Measurements from ENCODE around the gene RIC1. TPM values are rescaled to one million over a fixed set of nuclear protein-coding genes. Genes with fewer than 3 reads are reported as not detected.
"Not testable (repeated sequence)": the region's sequence is repeated elsewhere in the genome, so short reads cannot be mapped to it uniquely, and the experiment has no call there.

RIC1 gene
- polyA plus RNA-seq, 1 donor: 37.7 TPM

DNA sequence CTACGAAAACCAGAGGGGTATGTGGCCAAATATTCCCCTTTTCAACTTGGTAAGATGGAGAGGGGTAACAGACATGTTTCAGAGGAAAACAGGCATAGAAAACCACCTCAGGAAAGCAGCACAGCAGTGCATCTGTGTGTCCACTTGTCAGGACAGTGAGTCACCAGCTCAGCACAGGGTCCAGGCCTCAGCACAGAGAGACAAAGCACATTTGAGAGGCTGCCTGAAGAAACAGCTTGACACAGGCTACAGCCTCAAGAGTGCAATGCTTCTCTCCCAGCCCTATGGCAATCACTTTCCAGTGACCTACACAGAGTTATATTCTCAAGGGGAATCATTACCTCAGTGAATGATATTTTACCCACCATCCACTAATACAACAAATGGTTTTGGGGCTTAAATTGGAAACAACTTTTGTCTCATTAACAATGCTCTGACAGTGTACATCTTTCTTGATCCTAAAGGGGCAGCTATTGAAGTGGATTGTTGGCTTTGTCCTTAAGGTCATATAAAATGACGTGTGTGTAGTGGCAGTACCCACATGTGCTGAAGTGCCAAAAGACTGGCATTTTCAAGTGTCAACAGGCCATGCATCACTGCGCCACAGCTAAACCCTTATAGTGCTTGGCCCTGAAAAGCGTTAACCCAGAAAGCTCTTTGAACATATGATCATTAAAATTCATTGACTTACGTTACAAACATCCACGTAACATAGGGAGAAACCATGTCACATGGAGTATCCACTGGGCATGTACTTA, 157.6 kb downstream of the RIC1 start:
- DNase-seq: no peak

DNA sequence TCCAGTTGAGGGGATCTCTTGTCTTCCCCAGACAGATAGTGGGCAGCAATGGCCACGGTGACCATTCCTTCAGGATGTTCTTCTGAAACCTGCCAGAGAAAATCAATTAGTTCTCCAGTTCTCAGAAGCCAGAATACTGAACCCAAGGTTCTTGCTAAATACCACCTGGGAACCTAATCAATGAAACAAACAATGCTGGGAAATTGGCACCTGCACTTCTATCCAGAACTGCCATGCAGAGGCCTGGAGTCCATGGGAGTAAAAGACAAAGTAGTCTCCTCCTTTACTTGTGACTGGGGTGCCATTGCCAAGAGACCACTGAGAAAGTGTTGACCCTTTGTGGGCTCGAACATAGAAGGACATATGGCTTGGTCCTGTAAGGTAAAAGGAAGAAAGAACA, 158.3 kb downstream of the RIC1 start:
- no peak for DNase-seq

DNA sequence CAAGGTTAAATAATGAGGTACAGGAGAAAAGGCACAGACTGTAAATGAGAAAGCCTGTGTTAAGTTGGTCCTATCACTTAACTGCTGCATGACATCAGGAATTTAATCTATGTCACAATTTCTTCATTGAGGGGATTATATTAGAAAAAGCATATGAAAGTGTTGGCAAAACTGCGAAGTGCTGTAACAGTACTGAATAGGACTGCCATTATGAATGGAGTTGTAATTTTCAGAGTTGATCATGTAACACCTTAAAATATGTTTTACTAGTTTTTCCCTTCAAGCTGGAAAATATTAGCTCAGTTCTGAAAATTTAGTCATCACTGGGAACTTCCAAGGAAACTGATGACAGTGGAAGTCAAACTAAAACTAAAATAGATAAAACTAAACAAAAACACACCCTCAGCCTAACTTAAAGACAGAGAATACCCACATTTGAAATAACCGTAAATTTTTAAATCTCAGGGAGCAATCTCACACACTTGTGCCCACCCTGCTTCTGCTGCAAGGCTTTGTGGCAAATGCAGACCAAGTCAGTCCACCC, 158.9 kb downstream of the RIC1 start:
- no peak for DNase-seq

DNA sequence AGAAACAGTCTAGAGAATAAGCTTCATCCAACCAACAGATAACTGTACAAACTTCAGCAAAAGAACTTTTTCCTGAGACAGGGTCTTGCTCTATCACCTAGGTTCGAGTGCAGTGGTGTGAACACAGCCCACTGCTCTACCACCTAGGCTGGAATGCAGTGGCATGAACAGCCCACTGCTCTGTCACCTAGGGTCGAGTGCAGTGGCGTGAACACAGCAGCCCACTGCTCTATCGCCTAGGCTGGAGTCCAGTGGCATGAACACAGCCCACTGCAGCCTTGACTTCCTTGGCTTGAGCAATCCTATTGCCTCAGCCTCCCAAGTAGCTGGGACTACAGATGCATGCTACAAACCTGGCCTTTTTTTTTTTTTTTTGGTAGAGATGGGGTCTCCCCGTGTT, 160.6 kb downstream of the RIC1 start:
- no peak for DNase-seq

DNA sequence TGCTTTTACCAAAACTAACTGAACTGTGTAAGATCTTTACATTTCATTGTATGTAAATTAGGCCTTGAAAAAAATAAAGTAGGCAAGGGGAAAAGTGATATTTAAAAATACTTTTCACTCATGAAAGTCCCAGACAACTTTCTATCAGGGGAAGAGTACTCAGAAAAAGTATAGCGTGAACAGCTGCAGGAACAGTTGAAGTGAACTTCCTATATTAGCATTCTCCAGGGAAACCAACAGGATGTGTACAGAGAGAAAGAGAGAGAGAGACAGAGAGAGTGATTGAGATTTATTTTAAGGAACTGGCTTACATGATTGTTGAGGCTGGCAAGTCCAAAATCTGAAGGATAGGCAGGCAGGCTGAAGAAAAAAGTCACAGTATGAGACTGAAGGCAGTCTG, 162.0 kb downstream of the RIC1 start:
- DNase-seq: no peak

DNA sequence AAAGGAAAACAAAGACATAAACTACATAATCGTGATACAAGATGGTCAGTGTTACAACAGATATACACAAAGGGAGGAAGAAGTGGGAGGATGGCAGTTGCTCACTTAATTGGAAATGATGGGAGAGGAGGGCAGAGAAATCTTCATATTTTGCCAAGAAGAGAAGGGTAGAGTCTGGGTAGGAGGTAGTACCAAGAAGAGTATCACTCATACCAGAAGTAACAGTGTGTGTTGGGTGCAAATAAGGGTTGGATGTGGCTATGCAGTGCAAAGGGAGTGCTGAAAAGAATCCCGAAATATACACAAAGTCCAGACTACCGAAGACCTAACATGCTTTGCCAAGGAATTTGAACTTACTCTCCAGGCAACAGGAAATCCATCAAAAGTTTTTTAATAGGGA, 163.0 kb downstream of the RIC1 start:
- no peak for DNase-seq

DNA sequence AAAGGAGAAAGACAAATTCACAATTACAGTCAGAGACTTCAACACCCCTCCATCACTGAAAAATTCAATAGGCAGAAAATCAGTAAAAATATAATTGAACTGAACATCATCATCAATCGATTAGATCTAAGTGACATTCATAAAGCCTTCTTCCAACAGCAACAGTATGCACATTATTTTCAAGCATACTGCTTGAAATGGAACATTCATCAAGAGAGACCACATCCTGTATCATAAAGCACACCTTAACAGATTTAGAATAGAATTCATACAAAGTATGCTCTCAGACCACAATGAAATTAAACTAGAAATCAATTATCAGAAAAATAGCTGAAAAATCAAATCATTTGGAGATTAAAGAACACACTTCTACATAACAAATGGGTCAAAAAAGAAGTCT, 164.9 kb downstream of the RIC1 start:
- DNase-seq: no peak

DNA sequence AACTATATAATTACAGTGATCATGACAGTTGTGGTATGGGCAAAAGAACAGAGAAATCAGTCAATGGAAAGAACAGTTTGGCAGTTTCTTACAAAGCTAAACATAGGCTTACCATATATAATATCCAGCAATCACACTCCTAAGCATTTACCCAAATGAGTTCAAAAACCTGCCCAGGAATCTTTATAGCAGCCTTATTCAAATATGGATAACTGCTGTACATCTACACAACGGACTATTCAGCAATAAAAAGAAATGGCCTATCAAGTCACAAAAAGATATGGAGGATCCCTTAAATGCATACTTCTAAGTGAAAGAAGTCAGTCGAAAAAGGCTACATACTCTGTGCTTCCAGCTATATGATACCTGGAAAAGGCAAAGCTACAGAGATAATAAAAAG, 167.4 kb downstream of the RIC1 start:
- DNase-seq: no peak

DNA sequence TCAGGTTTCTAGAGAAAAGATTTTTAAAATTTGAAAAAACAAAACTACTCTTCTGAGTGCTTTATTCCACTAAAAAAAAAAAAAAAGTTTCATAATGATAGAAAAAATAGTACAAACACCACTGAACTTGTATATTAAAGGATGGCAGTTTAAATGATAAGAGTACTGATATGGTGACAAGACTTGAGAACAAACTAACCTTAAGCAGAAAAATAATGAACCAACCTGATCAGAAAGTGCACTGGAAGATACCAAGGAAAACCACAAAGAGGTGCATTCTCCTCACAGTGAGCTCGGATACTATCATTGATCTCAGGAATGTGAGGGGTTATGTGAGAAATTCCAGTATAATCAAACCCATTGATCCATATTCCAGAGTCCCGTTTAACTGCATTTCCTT, 169.7 kb downstream of the RIC1 start:
- DNase-seq: no peak

DNA sequence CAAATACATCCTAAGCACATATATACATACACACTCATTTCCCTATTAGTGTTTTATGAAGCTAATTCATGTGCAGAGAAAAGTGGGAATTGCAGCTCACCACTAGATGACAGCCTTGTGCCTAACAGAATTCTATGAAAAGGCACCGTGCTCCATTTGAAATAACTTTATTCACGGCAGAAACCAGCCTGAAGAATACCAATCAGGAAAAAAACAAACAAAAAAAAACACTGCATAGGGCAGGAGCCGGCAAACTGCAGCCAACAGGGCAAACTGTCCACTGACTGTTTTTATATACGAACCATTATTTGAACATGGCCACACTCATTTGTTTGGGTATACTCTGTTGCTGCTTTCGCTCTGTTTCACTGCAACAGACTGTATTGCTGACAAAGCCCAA, 170.4 kb downstream of the RIC1 start:
- DNase-seq: peak; percentile 38

DNA sequence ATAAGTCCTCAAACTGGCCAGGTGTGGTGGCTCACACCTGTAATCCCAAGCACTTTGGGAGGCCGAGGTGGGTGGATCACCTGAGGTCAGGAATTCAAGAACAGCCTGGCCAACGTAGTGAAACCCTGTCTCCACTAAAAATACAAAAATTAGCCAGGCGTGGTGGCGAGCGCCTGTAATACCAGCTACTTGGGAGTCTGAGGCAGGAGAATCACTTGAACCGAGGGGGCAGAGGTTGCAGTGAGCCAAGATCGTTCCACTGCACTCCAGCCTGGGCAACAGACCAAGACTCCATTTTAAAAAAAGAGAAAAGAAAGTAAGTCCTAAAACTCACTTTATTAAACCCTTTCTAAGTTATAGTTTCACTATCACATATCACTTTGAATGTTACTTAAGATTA, 171.5 kb downstream of the RIC1 start:
- not testable (repeated sequence) for DNase-seq

DNA sequence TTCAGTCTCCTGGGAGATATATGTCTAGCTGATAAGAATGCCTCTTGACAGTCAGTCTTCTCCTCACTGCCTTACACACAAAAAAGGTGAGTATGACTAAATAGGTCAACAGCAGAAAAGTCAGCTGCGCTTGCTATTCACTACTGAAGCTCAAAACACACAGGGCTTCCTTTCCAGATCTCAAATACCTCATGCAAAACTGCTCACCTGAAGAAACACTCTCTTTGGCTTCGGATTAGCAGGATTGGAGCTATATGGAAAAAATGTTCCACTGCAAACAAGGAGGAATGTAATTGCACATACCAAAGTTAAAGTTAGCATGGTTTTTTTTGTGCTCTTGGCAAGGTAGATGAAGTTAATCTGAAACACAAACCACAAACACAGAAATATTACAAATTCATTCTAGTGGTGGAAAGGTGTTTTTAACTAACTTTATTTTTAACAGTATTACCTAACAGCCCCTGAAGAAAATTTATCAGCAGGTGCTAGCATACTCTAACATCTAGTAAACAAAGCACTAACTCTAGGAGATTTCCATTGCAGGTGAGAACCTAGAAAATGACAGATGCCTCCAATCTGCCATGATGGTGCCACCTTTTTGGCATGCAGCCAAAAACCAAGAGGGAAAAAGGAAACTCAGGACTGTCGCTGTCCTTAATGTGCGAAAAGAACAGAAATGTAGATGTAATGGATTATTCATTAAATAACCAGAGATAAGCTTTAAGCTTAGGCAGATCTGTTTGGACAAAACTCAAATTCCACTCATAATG, 172.2 kb downstream of the RIC1 start:
- peak; percentile 30 for DNase-seq

DNA sequence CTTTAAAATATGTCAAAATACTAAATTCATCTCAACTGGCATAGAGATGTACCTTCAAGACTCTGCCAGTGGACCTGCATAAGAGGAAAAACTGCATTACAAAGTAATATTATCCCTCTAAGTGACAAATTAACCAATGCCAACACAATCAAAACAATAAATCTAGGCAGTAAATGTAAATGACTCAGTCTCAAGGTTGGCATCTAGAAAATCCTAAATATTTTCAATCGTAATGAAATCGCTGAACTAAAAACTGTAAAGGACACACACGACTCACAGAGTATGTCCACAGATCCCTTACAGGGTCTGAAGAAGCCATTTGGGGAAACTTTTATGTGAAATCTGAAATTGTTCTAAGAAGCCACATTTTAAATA, 172.8 kb downstream of the RIC1 start:
- DNase-seq: no peak

DNA sequence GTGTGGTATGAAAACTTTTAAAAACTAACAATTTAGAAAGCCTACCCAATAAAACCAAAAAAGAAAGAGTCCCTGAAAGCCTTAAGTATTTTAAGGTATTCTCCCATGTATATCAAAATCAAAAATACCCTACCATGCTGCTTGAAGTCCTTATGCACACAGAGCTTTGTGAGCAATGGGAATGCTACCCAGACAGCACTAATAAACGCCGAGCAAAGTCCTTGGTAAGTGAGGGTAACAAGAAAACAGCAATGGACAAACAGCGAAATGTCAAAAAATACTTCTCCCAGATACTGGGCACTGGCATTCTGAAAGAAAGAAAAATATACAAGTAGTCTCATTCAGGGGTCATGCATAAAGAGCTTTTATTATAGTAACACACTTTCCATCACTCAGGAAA, 176.6 kb downstream of the RIC1 start:
- DNase-seq: no peak

DNA sequence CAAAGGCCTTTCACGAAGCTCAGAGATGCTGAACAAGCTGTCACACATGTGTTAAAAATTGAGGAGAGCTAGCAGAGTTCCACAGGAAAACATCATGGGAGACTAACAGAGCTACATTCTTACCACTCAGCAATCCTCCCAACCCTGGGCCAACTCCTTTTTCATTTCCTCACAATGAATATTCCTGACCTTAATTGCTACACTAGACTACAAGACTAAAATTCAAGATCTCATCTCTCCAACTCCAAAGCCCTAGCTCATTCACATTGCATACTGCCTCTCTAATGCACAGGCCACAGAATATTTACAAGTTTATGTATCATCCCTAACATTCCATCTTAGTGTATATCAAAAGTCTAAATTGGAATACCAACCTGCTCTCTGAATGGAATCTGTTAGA, 182.8 kb downstream of the RIC1 start:
- DNase-seq: no peak

DNA sequence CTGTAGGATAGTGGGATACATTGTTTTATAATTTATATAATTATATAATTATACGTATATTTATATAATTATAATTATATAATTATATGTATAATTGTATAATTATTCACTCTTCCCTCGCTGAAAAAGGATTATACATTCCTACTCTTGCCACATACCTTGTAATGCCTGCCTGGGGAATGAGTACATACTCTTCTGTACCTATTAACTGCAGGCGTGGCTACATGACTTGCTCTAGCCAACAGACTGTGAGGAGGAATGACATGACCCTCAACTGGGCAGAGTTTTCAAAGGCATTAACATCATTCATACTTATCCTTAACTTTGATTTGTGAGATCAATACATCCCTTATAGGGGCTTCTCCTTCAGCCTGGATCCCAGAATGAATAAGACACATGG, 184.9 kb downstream of the RIC1 start:
- DNase-seq: no peak

DNA sequence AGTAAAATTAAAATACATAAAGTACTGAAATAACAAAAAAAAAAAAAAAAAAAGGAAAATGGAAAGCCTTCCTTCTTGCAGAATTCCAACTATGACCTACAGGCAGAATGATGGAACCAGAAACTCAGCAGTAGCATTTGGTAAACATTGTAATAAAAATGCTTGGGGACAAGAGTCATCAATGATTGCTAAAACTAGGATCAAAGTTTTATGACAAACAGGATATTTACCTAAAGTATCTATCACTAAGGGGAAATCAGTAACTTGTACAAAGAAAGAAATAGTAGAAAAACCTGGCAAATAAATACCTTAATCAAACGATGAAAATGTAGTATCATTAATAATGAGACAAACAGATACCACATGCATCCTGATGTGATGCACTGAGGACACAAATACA, 186.6 kb downstream of the RIC1 start:
- no peak for DNase-seq

DNA sequence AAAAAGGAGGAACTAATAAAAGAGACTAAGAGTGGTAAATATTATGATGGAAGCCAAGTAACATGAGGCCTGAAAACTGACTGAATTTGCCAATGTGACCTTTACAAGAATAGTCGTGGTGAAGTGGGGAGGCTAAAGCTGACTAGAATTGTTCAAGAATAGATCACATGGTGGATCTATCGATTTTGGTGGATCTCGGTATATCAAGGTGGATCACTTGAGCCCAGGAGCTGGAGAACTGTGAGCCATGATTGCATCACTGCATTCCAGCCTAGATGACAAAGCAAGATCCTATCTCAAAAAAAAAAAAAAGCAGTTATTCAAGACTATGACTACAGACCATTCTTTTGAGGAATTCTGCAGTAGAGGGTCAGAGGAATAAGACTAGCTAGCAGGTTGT, 189.0 kb downstream of the RIC1 start:
- no peak for DNase-seq

DNA sequence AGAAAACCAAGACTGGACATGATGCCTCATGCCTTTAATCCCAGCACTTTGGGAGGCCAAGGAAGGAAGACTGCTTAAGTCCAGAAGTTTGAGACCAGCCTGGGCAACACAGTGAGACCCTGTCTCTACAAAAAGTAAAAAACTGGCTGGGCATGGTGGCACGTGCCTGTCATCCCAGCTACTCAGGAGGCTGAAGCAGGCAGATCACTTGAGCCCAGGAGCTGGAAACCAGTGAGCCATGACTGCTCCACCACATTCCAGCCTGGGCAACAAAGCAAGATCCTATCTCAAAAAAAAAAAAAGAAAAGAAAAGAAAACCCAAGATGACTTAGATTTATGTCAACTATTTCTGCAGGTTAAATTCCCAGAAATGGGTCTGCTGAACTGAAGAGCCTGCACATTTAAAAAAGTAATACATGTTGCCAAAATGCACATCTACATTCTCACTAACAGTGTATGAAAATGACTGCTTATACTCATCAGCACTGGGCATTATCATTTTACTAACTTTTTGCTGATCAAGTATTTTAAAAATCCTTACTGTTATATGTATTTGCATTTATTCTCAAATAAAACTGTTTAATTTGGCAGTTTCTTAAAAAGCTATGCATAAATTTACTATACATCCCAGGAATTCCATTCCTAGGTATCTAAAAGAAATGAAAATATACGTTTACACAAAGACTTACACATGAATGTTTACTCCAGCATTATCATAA, 189.7 kb downstream of the RIC1 start:
- no peak for DNase-seq

DNA sequence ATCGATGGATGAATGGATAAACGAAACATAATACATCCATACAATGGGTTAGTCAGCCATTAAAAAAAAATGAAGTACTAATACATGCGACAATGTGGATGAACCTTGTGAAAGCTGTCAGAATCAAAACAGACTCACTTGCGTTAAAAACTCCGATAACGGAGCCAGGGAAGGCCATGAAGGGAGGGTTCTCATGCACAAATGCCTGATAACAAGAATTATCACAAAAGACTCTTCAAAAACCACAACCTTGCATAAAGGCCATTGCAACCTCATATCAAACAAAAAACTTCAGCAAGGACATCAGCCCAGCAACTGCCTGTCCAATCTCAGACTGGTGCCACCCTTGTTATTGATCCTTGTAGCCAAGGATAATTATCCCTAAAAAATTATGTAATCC, 190.3 kb downstream of the RIC1 start:
- DNase-seq: no peak

DNA sequence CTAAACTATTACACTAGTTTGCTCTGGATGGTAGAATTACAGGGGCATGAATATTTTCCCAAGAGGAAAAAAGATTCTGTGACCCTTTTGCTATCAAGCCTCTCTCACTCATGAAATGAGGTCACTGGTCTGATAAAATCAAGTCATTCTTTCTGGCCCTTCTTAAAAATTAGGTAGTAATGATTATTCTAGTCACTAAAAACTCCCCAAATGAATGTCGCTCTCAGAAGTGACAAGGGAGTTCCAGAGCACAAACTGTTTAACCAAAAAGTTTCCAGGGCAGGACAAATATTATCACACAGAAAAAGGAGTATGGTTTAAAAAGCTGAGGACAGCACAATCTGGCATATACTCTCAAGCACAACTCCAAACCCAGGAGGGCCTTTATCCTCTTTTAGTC, 191.5 kb downstream of the RIC1 start:
- no peak for DNase-seq

DNA sequence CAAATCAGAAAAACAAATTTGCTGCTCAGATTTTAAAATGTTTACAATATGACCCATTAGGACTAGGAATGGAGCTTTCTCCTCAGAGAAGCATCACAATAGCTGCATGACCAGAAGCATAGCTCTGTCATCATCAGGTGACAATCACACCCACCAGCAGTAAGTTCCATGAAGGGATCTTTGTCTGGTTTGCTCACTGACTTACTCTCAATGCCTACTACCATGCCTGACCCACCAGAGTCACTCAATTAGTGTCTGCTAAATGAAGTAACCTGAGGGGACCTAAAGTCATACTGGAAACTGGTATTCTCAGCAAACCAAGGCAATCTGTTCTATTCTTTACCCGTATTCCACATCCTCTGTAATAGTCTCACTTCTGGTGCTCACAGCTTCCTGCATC, 196.3 kb downstream of the RIC1 start:
- DNase-seq: no peak
